ENCODE data around the gene OPA3. TPM values are rescaled to one million over a fixed set of nuclear protein-coding genes. Genes with fewer than 3 reads are reported as not detected.

OPA3 gene
- total and polyA plus RNA-seq, 10 of the 15 experiments (the other 5 are each of a cell fraction or from before 2014, with no cell fraction given), result 2.2 to 24.3 (median 13.3) TPM

GRCh38 chr19:45507872-45508416 is 76.7 kb downstream of the OPA3 start:
- ChIA-PET RAD21 (ENCODE audit: unreplicated experiment) (interaction anchor here (0.7 to 1.7 kb wide), 4 partner anchors 29 to 136 kb away, joined by 3 to 5 read pairs (median 4); no protein-coding TSS in a partner anchor), POLR2A (interaction anchor here (0.5 to 1.9 kb wide), 7 partner anchors 14 to 135 kb away, joined by 3 to 10 read pairs (median 3); no protein-coding TSS in a partner anchor), SMC1A (ENCODE audit: uncharacterized antibody, unreplicated experiment) (interaction anchor here (1.1 kb wide), 1 partner anchor 131 kb away, joined by 4 read pairs; the partner anchor contains the start of gene EML2), CTCF (interaction anchor here (0.8 to 1.0 kb wide), 5 partner anchors 9 to 134 kb away, joined by 3 to 6 read pairs (median 4); no protein-coding TSS in a partner anchor)
- no peaks in the 10 kb centered on the region for H3K36me3 ChIP-seq (ENCODE audit: control insufficient read depth in 2 of 2, insufficient read depth in 2 of 2, low read length in 1 of 2)
- H3K4me2 ChIP-seq (ENCODE audit: control insufficient read depth, insufficient read depth), result peak overlapping the region; percentile 73
- no peaks in the 10 kb centered on the region; the same call in 2 of the 3 replicates for H3K9me3 ChIP-seq (replicated peaks; ENCODE audit: control insufficient read depth, insufficient read depth, low read length)
- intact Hi-C loops (cut with micrococcal nuclease; ENCODE audit: unreplicated experiment) (loop anchor here (5.0 kb wide), 1 partner anchor 134 kb away; no protein-coding TSS in a partner anchor), in situ Hi-C loops (cut with MboI) (no loop called here)
- under 1% methylated on average over 22 of the region's 22 CpGs for WGBS (ENCODE audit: insufficient coverage, insufficient replicate concordance, low lambda C conversion rate, missing lambda C conversion rate)
- H3K4me3 ChIP-seq, result peak overlapping the region; percentile 99
- H3K27me3 ChIP-seq (replicated peaks in 1 of 2; ENCODE audit: control insufficient read depth in 2 of 2, insufficient read depth in 2 of 2, low read length in 1 of 2), result no peaks in the 10 kb centered on the region
- H3K4me1 ChIP-seq (ENCODE audit: control insufficient read depth, insufficient read depth, low read length), result peaks cover 21% of the 10 kb centered on the region
- no peak for ATAC-seq
- H3K79me2 ChIP-seq (ENCODE audit: control insufficient read depth, insufficient read depth, low read length), result peaks cover 63% of the 10 kb centered on the region
- H3K9ac ChIP-seq (ENCODE audit: control insufficient read depth, insufficient read depth, low read length), result peak overlapping the region; percentile 98
- no peak overlapping the region for H2AFZ ChIP-seq (ENCODE audit: control insufficient read depth, low read depth, low read length)
- no peak for FAIRE-seq
- peak overlapping the region; percentile 98 for H3K27ac ChIP-seq (ENCODE audit: control insufficient read depth, insufficient read depth)
- BruUV-seq (replicated peaks), result no TSS peak
- H4K20me1 ChIP-seq (ENCODE audit: control insufficient read depth, insufficient read depth), result no peaks in the 10 kb centered on the region
- DNase-seq (ENCODE audit: low read depth, low spot score), result no peak
- TF ChIP-seq FOXK2 (IDR thresholded peaks at IDR 0.05) (no peak), ZNF24 (IDR thresholded peaks at IDR 0.05) (no peak), ASH2L (IDR thresholded peaks at IDR 0.05; ENCODE audit: borderline replicate concordance, low read depth) (no peak), ETV6 (conservative IDR thresholded peaks at IDR 0.05 in 1 of 2, IDR thresholded peaks at IDR 0.05 in 1 of 2; ENCODE audit: borderline replicate concordance in 1 of 2, low read depth in 1 of 2) (no peak), IKZF1 (conservative IDR thresholded peaks at IDR 0.05) (no peak), WRNIP1 (IDR thresholded peaks at IDR 0.05; ENCODE audit: borderline replicate concordance, low read depth, low read length) (no peak), NR2C2 (IDR thresholded peaks at IDR 0.05; ENCODE audit: borderline replicate concordance, control insufficient read depth, insufficient read length, low read depth) (no peak), IRF3 (IDR thresholded peaks at IDR 0.05) (no peak), MYC (IDR thresholded peaks at IDR 0.05; ENCODE audit: insufficient read depth, insufficient read length, insufficient replicate concordance, low read length, severe bottlenecking) (no peak), REST (IDR thresholded peaks at IDR 0.05; ENCODE audit: low read depth, low read length) (no peak), E2F8 (IDR thresholded peaks at IDR 0.05; ENCODE audit: low read depth, partially characterized antibody) (no peak), ELK1 (IDR thresholded peaks at IDR 0.05; ENCODE audit: low read depth, low read length) (no peak), ATF3 (IDR thresholded peaks at IDR 0.05; ENCODE audit: borderline replicate concordance, extremely low read depth, low read depth, low read length) (no peak)

Measured in GM12878 (cell line).